OCI-LY1 (cell line): ENCODE measurements around the gene OR5AU1.

ENCODE experiments used
- EZH2 ChIP-seq: fragments of 200-600 bp; sonication (generic), shearing (Covaris generic); IDR thresholded peaks from 2 replicates; pipeline ENCODE4 v1.8.0; 2017; ENCODE audit warnings: borderline replicate concordance, mixed run types, mild to moderate bottlenecking, antibody characterized with exemption, low read length, moderate library complexity, mixed read lengths
- TF ChIP-seq, protein P1 (sequence below): fragments of 200-600 bp; sonication (generic), shearing (Covaris generic); IDR thresholded peaks from 2 replicates; pipeline ENCODE4 v1.5.1; 2017; ENCODE audit warnings: mild to moderate bottlenecking, antibody characterized with exemption, low read length, moderate library complexity, mixed read lengths

GRCh38 chr14:21194597-21194996 is 38.7 kb upstream of the OR5AU1 start:
- TF ChIP-seq, protein P1, sequence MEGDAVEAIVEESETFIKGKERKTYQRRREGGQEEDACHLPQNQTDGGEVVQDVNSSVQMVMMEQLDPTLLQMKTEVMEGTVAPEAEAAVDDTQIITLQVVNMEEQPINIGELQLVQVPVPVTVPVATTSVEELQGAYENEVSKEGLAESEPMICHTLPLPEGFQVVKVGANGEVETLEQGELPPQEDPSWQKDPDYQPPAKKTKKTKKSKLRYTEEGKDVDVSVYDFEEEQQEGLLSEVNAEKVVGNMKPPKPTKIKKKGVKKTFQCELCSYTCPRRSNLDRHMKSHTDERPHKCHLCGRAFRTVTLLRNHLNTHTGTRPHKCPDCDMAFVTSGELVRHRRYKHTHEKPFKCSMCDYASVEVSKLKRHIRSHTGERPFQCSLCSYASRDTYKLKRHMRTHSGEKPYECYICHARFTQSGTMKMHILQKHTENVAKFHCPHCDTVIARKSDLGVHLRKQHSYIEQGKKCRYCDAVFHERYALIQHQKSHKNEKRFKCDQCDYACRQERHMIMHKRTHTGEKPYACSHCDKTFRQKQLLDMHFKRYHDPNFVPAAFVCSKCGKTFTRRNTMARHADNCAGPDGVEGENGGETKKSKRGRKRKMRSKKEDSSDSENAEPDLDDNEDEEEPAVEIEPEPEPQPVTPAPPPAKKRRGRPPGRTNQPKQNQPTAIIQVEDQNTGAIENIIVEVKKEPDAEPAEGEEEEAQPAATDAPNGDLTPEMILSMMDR: no peak
- TF ChIP-seq EZH2: no peak
